ENCODE data around the gene WBP4.
A peak's percentile ranks its signal among the peaks of the same experiment; 100 is the strongest.
"Not testable (repeated sequence)": the region's sequence is repeated elsewhere in the genome, so short reads cannot be mapped to it uniquely, and the experiment has no call there.

The WBP4 gene

DNA sequence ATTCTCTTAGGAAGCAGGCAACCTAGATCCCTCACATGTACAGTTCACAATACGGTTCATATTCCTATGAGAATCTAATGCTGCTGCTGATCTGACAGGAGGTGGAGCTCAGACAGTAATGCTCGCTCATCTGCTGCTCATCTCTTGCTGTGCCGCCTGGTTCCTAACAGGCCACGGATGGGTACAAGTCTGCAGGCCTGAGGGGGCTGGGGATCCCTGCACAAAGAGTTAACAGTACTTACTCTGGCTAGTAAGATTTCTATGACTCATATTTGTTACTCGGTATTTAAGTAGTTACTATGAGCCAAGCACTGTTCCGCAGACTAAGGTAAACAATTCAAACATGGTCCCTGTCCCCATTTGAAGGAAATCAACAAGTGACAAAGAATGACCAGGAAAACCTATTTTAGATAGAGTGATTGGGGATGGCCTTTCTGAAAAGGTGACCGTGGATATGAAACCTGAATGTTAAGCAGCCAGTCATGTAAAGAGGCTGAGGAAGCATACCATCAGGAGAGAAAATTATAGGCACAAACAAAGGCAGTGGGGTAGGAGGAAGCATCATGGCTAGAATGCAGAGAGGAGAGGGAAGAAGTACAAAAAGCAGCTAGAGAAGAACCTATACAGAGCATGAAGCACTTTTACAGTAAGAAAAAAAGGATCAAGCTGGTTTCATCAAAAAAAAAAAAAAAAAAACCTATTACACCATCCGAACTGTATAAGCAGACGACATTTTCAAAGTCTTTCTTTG is 20.6 kb upstream of the WBP4 start:
- in situ Hi-C loops (cut with HindIII; ENCODE audit: low pct_ligation_motif_present, low pct_unique_long_range_greater_than_20kb, low sequenced_read_pairs), result no loop called here
- DNase-seq, result no peak

DNA sequence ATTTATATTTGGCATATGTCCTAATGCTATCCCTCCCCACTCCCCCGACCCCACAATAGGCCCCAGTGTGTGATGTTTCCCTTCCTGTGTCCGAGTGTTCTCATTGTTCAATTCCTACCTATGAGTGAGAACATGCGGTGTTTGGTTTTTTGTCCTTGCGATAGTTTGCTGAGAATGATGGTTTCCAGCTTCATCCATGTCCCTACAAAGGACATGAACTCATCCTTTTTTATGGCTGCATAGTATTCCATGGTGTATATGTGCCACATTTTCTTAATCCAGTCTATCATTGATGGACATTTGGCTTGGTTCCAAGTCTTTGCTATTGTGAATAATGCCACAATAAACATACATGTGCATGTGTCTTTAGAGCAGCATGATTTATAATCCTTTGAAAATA is 18.9 kb upstream of the WBP4 start:
- DNase-seq; in situ Hi-C loops (cut with HindIII; ENCODE audit: low pct_ligation_motif_present, low pct_unique_long_range_greater_than_20kb, low sequenced_read_pairs): not testable (repeated sequence)

DNA sequence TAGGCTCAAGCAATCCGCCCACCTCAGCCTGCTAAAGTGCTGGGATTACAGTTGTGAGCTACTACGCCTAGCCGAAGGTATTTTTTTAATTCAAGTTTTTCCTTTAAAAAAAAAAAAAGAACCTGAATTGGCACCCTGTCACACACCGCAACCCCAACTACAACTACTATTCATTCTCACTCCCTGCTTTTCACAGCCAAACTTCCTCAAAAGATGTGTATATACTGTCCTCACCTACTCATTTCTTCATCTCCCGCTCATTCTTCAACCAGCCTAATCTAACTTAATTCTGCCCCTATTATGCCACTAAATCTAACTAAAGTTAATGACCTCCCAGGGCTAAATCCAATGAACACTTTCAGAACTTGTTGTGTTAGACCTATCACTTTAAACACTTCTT is 12.7 kb upstream of the WBP4 start:
- DNase-seq, result no peak
- in situ Hi-C loops (cut with HindIII; ENCODE audit: low pct_ligation_motif_present, low pct_unique_long_range_greater_than_20kb, low sequenced_read_pairs), result no loop called here

DNA sequence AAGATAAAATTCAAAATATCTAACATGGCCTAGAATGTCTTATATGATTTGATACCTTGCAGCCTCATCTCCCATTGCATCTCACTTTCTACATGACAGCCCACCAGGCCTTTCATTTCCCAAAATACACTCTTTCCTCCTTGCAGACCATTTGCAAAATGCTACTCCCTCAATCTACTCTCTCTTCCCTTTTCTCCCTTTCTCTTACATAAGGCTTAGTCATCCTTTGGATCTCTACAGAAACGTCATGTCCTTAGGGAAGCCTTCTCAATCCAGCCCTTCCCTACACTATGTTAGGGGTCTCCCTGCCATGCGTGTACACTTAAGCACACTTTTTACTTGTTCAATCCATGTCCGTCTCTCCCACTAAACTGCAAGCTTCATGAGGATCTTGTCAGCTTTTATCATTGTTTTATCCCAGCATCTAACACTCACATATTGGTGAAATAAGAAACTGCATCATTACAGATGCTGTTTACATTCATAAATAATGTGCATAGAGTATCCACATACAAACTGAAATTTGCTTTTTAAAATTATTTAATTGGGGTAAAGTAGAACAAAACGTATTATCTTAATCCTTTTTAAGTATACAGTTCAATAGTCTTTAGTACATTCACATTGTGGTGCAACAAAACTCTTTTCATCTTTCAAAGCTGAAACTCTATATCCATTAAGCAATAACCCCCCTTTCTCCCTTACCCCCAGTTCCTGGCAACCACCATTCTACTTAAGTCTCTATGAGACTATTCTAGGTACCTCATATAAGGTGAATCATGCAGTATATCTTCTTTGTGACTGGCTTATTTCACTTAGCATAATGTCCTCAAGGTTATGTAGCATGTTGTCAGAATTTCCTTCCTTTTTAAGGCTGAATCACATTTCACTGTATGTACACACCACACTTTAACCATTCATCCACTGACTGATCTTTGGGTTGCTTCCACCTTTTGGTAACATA is 11.5 kb upstream of the WBP4 start:
- DNase-seq, result no peak
- in situ Hi-C loops (cut with HindIII; ENCODE audit: low pct_ligation_motif_present, low pct_unique_long_range_greater_than_20kb, low sequenced_read_pairs), result no loop called here

DNA sequence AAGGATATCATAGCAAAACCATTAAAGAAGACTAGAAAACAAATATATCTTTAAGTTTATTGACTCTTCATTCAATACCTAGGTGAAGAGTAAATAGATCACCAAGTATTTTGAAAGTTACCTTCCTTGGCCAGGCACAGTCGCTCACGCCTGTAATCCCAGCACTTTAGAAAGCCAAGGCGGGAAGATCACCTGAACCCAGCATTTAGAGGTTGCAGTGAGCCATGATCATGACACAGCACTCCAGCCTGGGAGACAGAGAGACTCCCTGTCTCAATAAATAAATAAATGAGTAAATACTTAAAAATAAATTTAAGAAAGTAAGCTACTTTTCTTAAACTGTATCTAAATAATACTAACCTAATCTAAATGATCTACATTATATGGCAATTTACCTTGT is 8.9 kb upstream of the WBP4 start:
- no peak for DNase-seq
- in situ Hi-C loops (cut with HindIII; ENCODE audit: low pct_ligation_motif_present, low pct_unique_long_range_greater_than_20kb, low sequenced_read_pairs), result no loop called here

DNA sequence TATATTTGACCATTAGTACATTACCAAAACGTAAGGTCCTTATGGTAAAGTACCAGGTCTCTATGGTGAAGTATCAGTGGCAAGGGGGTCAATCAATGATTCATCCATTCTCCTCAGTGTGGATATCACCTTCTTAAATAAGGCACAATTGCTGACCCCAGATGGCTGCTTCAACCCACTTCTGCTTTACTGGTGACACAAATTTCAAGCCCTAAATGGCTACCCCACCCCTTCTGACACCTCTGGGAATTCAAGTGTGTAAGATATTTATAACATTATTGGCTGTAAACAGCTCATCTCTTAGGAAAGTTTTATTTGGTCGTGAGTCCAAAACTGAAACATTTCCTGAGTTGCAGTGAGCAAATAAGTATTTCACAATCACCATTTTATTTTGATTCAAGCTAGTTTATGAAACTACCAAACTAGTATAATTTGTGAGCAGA is 7.9 kb upstream of the WBP4 start:
- no peak for DNase-seq

DNA sequence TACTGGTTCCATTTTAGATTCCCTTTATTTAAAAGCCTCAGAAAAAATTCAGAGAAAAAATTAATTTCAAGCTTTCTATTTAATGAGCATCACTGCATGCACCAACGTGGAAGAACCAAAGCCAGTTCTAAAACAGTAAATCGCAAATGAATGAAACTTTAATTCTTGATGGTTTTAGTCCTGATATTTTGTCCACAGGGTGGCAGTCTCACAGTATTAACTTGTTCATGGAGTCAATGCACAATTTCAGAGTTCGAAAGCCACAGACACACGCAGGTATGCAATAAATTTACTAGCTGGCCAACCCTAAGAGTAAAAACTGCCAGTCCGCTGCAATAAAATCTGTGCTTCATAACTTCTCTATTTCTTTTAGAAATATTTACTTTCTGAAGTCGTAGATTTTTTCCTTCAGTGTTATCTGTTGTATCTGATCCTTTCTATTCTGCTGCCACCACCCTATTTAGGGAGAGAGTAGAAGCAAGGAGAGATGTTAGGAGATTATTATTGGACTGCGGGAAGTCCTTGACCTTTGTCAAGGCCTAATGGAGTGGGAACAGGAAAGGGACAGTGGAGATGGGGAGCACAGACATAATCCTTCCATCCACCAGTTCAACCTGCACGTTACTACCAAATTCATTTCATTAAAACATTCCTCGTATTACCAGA is 7.0 kb upstream of the WBP4 start:
- peak; percentile 62 for DNase-seq
- in situ Hi-C loops (cut with HindIII; ENCODE audit: low pct_ligation_motif_present, low pct_unique_long_range_greater_than_20kb, low sequenced_read_pairs), result no loop called here

More for the DNA sequence above, 7.9 kb upstream of the WBP4 start:
- in situ Hi-C loops (cut with HindIII; ENCODE audit: low pct_ligation_motif_present, low pct_unique_long_range_greater_than_20kb, low sequenced_read_pairs), result no loop called here

DNA sequence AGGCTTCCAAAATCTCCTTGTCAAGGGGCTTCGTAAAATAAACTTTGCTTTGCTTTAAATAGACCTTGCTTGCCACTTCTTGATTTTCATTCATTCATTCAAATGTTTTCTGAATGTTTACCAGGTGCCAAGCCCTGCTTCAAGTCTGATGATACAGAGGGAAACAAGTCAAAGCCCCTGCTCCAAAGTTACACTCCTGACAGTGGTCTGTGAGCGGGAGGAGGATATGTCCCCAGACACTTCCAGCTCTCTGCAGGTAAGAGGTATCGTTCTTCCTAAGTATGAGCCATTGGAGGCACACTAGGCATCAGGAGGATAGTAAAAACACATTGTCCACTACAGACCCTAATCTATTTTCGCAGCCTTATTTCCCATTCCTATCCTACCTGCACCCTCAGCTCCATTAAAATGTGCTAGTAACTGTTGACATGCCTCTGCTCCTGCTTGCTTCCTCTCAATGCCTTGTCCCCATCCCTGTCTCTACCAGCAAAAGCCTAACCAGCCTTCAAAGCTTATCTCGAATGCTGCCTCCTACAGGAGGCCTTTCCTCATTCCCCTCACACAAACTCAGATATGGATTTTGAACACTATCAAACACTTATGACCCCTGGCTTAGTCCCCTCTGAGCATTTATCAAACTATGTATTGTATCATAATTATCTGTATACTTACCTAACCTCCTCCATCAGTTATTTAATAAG is 6.2 kb upstream of the WBP4 start:
- in situ Hi-C loops (cut with HindIII; ENCODE audit: low pct_ligation_motif_present, low pct_unique_long_range_greater_than_20kb, low sequenced_read_pairs), result no loop called here
- DNase-seq, result peak; percentile 33

DNA sequence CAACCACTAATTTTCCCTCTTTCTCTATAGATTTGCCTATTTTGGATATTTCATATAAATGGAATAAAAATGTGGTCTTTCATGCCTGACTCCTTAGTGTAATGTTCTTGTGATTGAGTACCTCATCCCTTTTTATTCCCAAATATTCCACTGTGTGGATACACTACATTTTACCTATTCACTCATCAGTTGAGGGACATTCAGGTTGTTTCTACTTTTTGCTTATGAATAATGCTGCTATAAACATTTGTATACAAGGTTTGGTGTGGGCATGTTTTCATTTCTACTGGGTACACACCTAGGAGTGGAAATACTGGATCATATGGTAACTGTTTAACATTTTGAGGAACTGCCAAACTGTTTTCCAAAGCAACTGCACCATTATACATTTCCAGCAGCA is 5.1 kb upstream of the WBP4 start:
- in situ Hi-C loops (cut with HindIII; ENCODE audit: low pct_ligation_motif_present, low pct_unique_long_range_greater_than_20kb, low sequenced_read_pairs), result no loop called here
- DNase-seq, result no peak

DNA sequence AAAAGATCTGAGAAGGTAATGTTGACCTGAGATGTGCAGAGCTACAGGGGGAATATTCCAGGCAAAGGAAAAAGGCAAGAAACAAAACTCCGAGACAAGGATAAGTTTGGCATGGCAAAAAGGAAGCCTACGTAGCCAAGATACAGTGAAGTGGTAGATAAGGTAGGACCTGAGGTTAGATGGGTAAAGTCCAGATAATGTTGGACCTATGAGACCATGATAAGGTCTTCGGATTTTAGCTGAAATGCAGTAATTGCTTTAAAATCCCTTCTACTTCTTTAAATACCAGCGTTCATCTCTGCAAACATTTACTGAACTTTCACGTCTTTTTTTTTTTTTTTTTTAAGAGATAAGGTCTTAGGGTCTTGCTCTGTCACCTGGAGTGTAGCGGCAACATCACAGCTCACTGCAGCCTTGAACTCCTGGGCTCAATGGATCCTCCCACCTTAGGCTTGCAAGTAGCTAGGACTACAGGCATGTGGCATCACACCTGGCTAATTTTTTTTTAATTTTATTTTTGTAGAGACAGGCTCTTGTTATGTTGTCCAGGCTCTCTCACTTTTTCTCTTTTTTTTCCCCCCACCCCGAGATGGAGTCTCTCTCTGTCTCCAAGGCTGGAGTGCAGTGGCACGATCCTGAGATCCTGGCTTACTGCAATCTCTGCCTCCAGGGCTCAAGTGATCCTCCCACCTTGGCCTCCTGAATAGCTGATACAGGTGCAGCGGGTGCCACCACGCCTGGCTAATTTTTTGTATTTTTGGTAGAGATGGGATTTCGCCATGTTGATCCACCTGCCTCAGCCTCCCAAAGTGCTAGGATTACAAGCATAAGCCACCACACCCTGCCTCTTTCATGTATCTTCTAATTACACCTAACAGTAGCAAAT is 4.2 kb upstream of the WBP4 start:
- DNase-seq, result no peak
- in situ Hi-C loops (cut with HindIII; ENCODE audit: low pct_ligation_motif_present, low pct_unique_long_range_greater_than_20kb, low sequenced_read_pairs), result no loop called here

DNA sequence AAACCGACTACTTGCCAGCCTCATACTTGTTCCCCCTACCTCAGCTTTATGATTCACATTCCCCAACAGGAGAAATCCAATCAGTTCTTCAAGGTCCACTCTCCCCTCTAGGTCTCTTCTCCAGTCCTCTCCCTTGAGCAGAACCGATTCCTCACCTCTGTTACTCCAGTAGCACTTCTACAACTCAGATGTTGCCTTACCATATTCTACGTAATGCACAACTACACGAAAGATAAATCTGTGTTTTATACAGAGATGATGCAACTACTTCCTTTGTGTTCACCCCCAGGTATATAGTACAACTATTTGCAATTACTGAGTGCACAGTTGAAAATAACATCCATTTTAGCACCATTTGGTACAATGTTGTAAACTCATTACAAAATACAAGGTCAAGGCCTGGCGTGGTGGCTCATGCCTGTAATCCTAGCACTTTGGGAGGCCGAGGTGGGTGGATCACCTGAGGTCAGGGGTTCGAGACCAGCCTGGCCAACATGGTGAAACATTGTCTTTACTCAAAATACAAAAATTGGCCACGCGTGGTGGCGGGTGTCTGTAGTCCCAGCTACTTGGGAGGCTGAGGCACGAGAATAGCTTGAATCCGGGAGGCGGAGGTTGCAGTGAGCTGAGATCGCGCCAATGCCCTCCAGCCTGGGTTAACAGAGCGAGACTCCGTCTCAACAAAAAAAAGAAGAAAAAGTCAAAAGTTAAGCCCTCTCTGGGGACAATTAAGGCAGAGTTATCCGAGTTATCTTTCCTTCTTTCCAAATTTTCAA is 2.8 kb upstream of the WBP4 start:
- in situ Hi-C loops (cut with HindIII; ENCODE audit: low pct_ligation_motif_present, low pct_unique_long_range_greater_than_20kb, low sequenced_read_pairs), result no loop called here
- no peak for DNase-seq

DNA sequence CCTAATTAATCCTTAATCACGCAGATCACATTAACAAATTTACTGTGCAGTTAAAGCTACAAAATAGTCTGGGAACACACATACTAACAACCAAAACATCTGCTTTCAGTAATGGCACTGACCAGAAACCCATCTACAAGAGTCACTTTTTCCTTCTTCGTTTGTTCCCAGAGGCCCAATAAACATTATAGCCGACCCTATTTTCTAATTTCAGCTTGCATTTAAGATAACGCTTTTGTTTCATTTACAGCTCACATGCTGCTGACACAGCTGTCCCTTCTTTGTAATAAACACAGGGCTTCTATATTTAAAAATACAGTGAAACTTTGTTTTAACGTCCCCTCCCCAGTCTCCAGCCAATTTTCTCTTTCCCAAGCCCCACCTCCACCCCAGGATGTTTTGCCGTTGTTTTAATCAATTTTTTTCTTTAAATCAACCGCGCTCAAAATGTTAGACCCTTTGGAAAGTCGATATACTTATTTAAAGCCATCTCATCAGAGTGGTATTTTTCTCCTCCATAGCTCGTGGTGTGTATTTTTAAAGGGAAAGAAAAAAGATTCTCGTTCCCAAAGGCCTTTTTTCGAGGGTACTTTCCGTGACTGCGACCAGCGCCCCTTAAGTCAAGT is 1.7 kb upstream of the WBP4 start:
- peak; percentile 5 for DNase-seq

DNA sequence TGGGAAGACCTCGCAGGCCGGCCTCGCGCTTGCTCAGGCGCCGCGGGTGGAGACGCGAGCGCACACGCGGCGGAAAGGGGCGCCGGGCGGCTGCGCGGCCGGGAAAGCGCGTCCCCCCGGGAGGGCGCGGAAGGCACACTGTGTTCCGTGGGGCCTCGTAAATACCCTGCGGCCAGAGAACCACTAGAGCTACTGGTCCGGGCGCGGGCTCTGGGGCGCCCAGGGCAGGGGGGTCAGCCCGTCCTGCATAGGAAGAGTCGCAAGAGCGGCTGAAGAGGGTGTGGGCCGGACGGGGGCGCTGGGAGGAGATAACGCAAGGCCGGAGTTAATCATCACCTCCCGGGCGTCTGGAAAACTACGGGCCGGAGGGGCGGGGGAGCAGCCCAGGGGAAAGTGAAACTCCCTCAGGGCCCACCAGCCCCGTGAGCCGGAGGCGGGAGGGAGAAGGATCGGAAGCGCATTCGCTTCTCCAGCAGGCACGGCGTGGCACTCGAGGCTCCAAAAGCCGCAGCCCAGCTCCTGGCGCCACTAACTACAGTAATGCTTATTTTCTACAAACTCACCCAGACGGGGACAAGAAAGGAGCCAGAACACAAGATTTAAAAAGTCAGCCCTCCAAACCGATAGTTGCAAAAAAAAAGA is 1.1 kb upstream of the WBP4 start:
- in situ Hi-C loops (cut with HindIII; ENCODE audit: low pct_ligation_motif_present, low pct_unique_long_range_greater_than_20kb, low sequenced_read_pairs), result no loop called here
- peak; percentile 92 for DNase-seq

More for the DNA sequence above, 1.7 kb upstream of the WBP4 start:
- in situ Hi-C loops (cut with HindIII; ENCODE audit: low pct_ligation_motif_present, low pct_unique_long_range_greater_than_20kb, low sequenced_read_pairs), result no loop called here

DNA sequence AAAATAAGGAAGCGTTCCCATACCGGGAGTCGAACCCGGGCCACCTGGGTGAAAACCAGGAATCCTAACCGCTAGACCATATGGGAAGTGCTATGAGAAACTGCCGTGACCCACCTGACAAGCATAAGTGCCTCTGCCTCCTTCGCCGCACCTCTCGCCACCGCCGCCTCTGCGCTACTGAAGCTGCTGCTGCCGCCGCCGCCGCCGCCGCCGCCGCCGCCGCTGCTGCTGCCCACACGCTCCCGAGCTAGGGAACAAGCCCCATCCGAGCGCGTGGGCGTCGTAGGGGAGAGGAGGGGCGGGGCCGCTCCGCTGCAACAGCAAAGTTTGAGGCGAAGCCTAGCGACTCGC is 610 bp upstream of the WBP4 start:
- in situ Hi-C loops (cut with HindIII; ENCODE audit: low pct_ligation_motif_present, low pct_unique_long_range_greater_than_20kb, low sequenced_read_pairs), result no loop called here
- peak; percentile 68 for DNase-seq

DNA sequence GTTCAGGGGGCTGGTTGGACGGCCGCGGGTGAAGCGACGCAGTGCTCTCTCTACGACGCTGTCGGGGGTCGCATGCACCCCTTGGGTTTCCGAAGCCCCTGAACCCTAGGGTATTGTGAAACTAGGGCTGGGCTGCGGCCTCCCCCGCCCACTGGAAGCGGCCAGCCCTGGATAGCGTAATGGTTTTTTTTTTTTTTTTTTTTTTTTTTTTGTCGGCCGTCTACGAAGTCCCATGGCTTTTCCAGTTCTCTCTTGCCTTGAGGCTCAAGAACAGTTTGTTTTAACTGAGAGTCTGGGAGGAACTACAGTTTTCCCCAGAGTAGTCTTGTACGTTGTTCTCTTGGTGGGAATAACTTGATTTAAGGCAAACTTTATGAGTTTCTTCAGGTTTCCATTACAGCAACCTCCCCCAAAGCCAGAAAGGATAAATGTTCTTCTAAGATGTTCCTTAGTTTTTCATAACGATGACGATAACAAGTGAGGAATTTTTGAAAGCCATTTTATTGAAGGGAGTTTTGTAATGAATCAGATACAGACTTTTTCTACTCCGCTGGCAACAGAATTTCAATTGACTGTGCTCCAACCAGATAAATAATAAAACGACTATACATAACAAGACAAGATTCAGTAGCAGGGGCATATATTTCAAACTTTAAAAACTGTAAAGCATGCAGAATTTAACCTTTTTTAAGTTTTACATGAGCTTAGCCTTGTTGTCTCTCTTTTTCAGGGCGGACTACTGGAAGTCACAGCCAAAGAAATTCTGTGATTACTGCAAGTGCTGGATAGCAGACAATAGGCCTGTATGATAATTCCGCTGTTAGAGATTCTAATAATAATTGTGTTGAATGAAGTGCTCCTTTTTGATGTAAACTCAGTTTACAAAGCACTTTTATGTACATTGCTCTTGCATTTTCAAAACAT is 867 bp downstream of the WBP4 start:
- DNase-seq, result peak; percentile 74
- in situ Hi-C loops (cut with HindIII; ENCODE audit: low pct_ligation_motif_present, low pct_unique_long_range_greater_than_20kb, low sequenced_read_pairs), result no loop called here
